Fibroblast of lung (primary cell): ENCODE data around the gene ZBP1. TPM values are rescaled to one million over a fixed set of nuclear protein-coding genes. Genes with fewer than 3 reads are reported as not detected.

Source experiments
- DNase-seq, 2 donors: peaks; one replicate each; pipeline versions ENCODE4 v3.0.0 to v3.0.0-alpha.2; 2010; ENCODE audit warnings: low read depth in 2 of 2
- H2AFZ ChIP-seq: 2 replicates; pipeline ENCODE4 v1.5.1; 2012; ENCODE audit warnings: low read length, control low read depth, inconsistent platforms
- H3K27ac ChIP-seq: 2 replicates; pipeline ENCODE4 v1.5.1; 2011; ENCODE audit warnings: low read length, control low read depth; ENCODE audit not compliant: insufficient read depth
- H3K27me3 ChIP-seq: 2 replicates; pipeline ENCODE4 v1.5.1; 2011; ENCODE audit warnings: mild to moderate bottlenecking, low read length; ENCODE audit not compliant: control insufficient read depth, insufficient read depth
- H3K36me3 ChIP-seq: 2 replicates; pipeline ENCODE4 v1.5.1; 2011; ENCODE audit warnings: low read length; ENCODE audit not compliant: control insufficient read depth, insufficient read depth
- H3K4me1 ChIP-seq: 2 replicates; pipeline ENCODE4 v1.5.1; 2011; ENCODE audit warnings: low read length; ENCODE audit not compliant: control insufficient read depth, insufficient read depth; ENCODE audit errors: extremely low read depth
- H3K4me2 ChIP-seq: 2 replicates; pipeline ENCODE4 v1.5.1; 2011; ENCODE audit warnings: low read length, control low read depth; ENCODE audit not compliant: insufficient read depth; ENCODE audit errors: extremely low read depth
- H3K4me3 ChIP-seq, 4 experiments: fragments of 200-600 bp in 1 of 4; sonication (generic) in 1 of 4; replicated peaks in 1 of 4; 2 replicates each; pipeline ENCODE4 v1.5.1; 2011 to 2016; ENCODE audit warnings: low read length in 4 of 4, low read depth in 3 of 4, mild to moderate bottlenecking in 3 of 4, control low read depth in 2 of 4, inconsistent platforms in 1 of 4, mixed read lengths in 1 of 4; ENCODE audit not compliant: insufficient read depth in 1 of 4; ENCODE audit errors: control extremely low read depth in 1 of 4
- H3K79me2 ChIP-seq: 2 replicates; pipeline ENCODE4 v1.5.1; 2012; ENCODE audit warnings: mild to moderate bottlenecking, low read length, inconsistent platforms; ENCODE audit not compliant: control insufficient read depth, insufficient read depth
- H3K9ac ChIP-seq: 2 replicates; pipeline ENCODE4 v1.5.1; 2011; ENCODE audit warnings: mild to moderate bottlenecking, low read length, control low read depth; ENCODE audit not compliant: insufficient read depth
- H3K9me3 ChIP-seq: 2 replicates; pipeline ENCODE4 v1.5.1; 2012; ENCODE audit warnings: low read depth, low read length; ENCODE audit not compliant: control insufficient read depth, insufficient read depth
- H4K20me1 ChIP-seq: 2 replicates; pipeline ENCODE4 v1.5.1; 2011; ENCODE audit warnings: low read length; ENCODE audit not compliant: control insufficient read depth, insufficient read depth; ENCODE audit errors: extremely low read depth
- CTCF ChIP-seq, 2 donors: IDR thresholded peaks in 1 of 2; conservative IDR thresholded peaks in 1 of 2; 1 replicate in 1 of 2; 2 replicates in 1 of 2; pipeline ENCODE4 v1.5.1; 2011 to 2012; ENCODE audit warnings: low read length in 2 of 2, control low read depth in 1 of 2, inconsistent platforms in 1 of 2, low read depth in 1 of 2, mild to moderate bottlenecking in 1 of 2
- EZH2 ChIP-seq: IDR thresholded peaks from 2 replicates; pipeline ENCODE4 v1.5.1; 2012; ENCODE audit warnings: low read length, control low read depth, mild to moderate bottlenecking; ENCODE audit errors: missing control alignments
- polyA plus RNA-seq, 2 donors: library from polyadenylated mRNA; depleted of rRNA in 1 of 2; stranded (reverse) in 1 of 2; unstranded in 1 of 2; fragments of >200 nt; gene quantifications; 2 replicates each; pipeline ENCODE4 v1.2.1, GENCODE V29; 2011 to 2012; ENCODE audit warnings: missing spikeins in 1 of 2
- total RNA-seq: library from RNA; depleted of rRNA; stranded (reverse); fragments of >200 nt; gene quantifications from 2 replicates; pipeline ENCODE4 v1.2.1, GENCODE V29; 2014

The ZBP1 gene
- total and polyA plus RNA-seq, 2 donors (not counting 1 experiment from before 2014, with no cell fraction given): not detected

GRCh38 chr20:57667388-57667787 lies 47.2 kb upstream of the ZBP1 start:
- Histone ChIP-seq H3K9me3 (no peaks in the 10 kb centered on the region), H3K4me1 (no peaks in the 10 kb centered on the region), H3K4me3 (no peak overlapping the region), H4K20me1 (no peaks in the 10 kb centered on the region), H3K79me2 (no peaks in the 10 kb centered on the region), H3K36me3 (no peaks in the 10 kb centered on the region), H3K27ac (no peak overlapping the region), H2AFZ (no peak overlapping the region), H3K4me2 (no peak overlapping the region), H3K27me3 (no peaks in the 10 kb centered on the region), H3K9ac (no peak overlapping the region)
- DNase-seq: no peak
- TF ChIP-seq EZH2 (no peak), CTCF (conservative IDR thresholded peaks at IDR 0.05 in 1 of 2, IDR thresholded peaks at IDR 0.05 in 1 of 2; ENCODE audit: low read depth in 1 of 2, low read length in 2 of 2) (no peak)

GRCh38 chr20:57666834-57667157 lies 46.6 kb upstream of the ZBP1 start:
- no peak for TF ChIP-seq CTCF (conservative IDR thresholded peaks at IDR 0.05 in 1 of 2, IDR thresholded peaks at IDR 0.05 in 1 of 2; ENCODE audit: low read depth in 1 of 2, low read length in 2 of 2)
- no peak for TF ChIP-seq EZH2
- no peak overlapping the region for H3K4me3 ChIP-seq
- H3K9ac ChIP-seq: no peak overlapping the region
- H3K4me1 ChIP-seq: no peaks in the 10 kb centered on the region
- no peaks in the 10 kb centered on the region for H4K20me1 ChIP-seq
- H3K79me2 ChIP-seq: no peaks in the 10 kb centered on the region
- no peak overlapping the region for H2AFZ ChIP-seq
- H3K27ac ChIP-seq: no peak overlapping the region
- H3K4me2 ChIP-seq: no peak overlapping the region
- no peaks in the 10 kb centered on the region for H3K9me3 ChIP-seq
- H3K36me3 ChIP-seq: no peaks in the 10 kb centered on the region
- no peak for DNase-seq
- no peaks in the 10 kb centered on the region for H3K27me3 ChIP-seq

GRCh38 chr20:57666106-57666833 lies 46.0 kb upstream of the ZBP1 start:
- Histone ChIP-seq H3K4me1 (no peaks in the 10 kb centered on the region), H3K27me3 (no peaks in the 10 kb centered on the region), H3K4me3 (no peak overlapping the region), H3K9me3 (no peaks in the 10 kb centered on the region), H3K4me2 (no peak overlapping the region), H2AFZ (no peak overlapping the region), H4K20me1 (no peaks in the 10 kb centered on the region), H3K27ac (no peak overlapping the region), H3K9ac (no peak overlapping the region), H3K36me3 (no peaks in the 10 kb centered on the region), H3K79me2 (no peaks in the 10 kb centered on the region)
- no peak for DNase-seq
- TF ChIP-seq CTCF (conservative IDR thresholded peaks at IDR 0.05 in 1 of 2, IDR thresholded peaks at IDR 0.05 in 1 of 2; ENCODE audit: low read depth in 1 of 2, low read length in 2 of 2) (no peak), EZH2 (no peak)
